ENCODE measurements around the gene RABGGTA.

DNA sequence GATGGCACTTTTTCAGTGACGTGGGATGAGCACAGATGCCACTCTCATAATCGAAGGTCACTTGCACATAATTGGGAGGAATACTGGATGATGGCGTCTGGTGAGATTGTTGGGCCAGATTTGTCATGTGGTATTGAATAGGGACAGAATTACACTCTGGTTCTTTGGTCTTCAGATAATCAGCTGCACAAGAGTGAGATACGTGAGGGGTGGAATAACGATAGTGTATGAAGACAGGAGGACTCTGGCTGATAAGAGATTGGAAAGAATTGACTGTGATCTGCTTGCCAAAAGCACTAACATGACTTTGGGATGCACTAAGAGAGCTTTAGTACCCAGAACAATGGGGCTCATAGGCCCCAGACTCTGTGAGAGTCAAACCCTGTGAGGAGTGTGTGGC, 7.0 kb upstream of the RABGGTA start:
- TF ChIP-seq, protein P1, sequence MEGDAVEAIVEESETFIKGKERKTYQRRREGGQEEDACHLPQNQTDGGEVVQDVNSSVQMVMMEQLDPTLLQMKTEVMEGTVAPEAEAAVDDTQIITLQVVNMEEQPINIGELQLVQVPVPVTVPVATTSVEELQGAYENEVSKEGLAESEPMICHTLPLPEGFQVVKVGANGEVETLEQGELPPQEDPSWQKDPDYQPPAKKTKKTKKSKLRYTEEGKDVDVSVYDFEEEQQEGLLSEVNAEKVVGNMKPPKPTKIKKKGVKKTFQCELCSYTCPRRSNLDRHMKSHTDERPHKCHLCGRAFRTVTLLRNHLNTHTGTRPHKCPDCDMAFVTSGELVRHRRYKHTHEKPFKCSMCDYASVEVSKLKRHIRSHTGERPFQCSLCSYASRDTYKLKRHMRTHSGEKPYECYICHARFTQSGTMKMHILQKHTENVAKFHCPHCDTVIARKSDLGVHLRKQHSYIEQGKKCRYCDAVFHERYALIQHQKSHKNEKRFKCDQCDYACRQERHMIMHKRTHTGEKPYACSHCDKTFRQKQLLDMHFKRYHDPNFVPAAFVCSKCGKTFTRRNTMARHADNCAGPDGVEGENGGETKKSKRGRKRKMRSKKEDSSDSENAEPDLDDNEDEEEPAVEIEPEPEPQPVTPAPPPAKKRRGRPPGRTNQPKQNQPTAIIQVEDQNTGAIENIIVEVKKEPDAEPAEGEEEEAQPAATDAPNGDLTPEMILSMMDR (IDR thresholded peaks at IDR 0.05; ENCODE audit: low read depth, low read length, poor library complexity, severe bottlenecking) = no peak
- no peak for TF ChIP-seq EZH2phosphoT487 (IDR thresholded peaks at IDR 0.05; ENCODE audit: borderline replicate concordance, low read length)
